ENCODE results near the gene MMP8. TPM values are rescaled to one million over a fixed set of nuclear protein-coding genes. Genes with fewer than 3 reads are reported as not detected.

Gene MMP8
- total and polyA plus RNA-seq, 9 of the 15 experiments (the other 6 are each of a cell fraction or from before 2014, with no cell fraction given) = not detected

DNA sequence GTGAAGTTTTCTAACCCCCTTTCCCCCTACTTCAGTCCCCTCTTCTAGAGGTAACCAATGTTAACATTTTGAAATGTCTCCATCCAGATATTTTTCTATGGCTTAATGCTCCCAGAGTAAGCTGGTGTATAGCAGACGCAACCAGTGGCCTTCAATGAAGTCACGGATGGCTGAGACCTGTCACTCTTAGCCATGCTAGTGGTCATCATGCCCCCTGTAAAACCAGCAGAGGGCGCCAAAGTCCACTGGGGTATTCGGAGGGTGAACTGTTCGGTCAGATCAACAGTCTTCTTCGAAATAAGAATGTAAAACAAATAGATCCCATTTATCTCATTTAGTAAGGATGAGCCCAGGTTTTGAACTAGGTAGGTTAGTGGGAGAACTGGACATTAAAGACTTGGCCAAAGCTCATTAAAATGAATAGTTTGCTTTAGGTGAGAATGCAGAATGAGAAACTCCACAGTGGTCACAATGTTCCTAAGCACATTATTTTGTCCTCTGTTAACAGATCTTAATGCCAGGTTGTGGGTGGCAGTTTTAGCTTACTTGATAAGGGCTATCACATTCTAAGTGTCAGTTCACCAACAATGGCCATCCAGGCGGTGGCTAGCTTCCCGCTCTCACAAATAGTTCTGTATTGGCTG lies 8.6 kb upstream of the MMP8 start (continued):
- no peak for TF ChIP-seq ZNF174 (CRISPR knock-in tag; IDR thresholded peaks at IDR 0.05)
- TF ChIP-seq YBX1 (IDR thresholded peaks at IDR 0.05) = no peak
- no peak for TF ChIP-seq POLR2H (tag; IDR thresholded peaks at IDR 0.05; ENCODE audit: low read depth)
- TF ChIP-seq NUFIP1 (IDR thresholded peaks at IDR 0.05; ENCODE audit: partially characterized antibody) = no peak
- 0 out of 2 replicates have a peak, but pooled peaks have one; percentile 16 for TF ChIP-seq ARID2 (IDR thresholded peaks at IDR 0.05)
- TF ChIP-seq SMAD2 (IDR thresholded peaks at IDR 0.05; ENCODE audit: low read depth, low read length) = no peak
- no peak for TF ChIP-seq SMARCC2 (IDR thresholded peaks at IDR 0.05; ENCODE audit: low read depth)
- no peak for TF ChIP-seq ZC3H11A (IDR thresholded peaks at IDR 0.05; ENCODE audit: low read depth, low read length)
- no peak for TF ChIP-seq CAMTA2 (CRISPR knock-in tag; conservative IDR thresholded peaks at IDR 0.05)
- TF ChIP-seq ZNF589 (CRISPR knock-in tag; IDR thresholded peaks at IDR 0.05; ENCODE audit: low read depth) = no peak
- no peak for TF ChIP-seq HMG20B (CRISPR knock-in tag; IDR thresholded peaks at IDR 0.05)
- no peak for TF ChIP-seq FOXA3 (CRISPR knock-in tag; conservative IDR thresholded peaks at IDR 0.05 in 1 of 2, IDR thresholded peaks at IDR 0.05 in 1 of 2)
- TF ChIP-seq CBFA2T2 (conservative IDR thresholded peaks at IDR 0.05) = no peak
- TF ChIP-seq MEIS2 (IDR thresholded peaks at IDR 0.05; ENCODE audit: partially characterized antibody) = peak; percentile 71
- no peak for TF ChIP-seq JUN (IDR thresholded peaks at IDR 0.05; ENCODE audit: borderline replicate concordance, low read depth, low read length)
- no peak for TF ChIP-seq JUN (CRISPR knock-in tag; IDR thresholded peaks at IDR 0.05; ENCODE audit: borderline replicate concordance)
- no peak for TF ChIP-seq BHLHE40 (IDR thresholded peaks at IDR 0.05; ENCODE audit: low read length)
- no peak for TF ChIP-seq KHSRP (IDR thresholded peaks at IDR 0.05)
- TF ChIP-seq ZNF778 (CRISPR knock-in tag; IDR thresholded peaks at IDR 0.05) = no peak
- no peak for TF ChIP-seq MCM7 (IDR thresholded peaks at IDR 0.05)
- TF ChIP-seq EP400 (IDR thresholded peaks at IDR 0.05) = no peak
- no peak for TF ChIP-seq CBX1 (IDR thresholded peaks at IDR 0.05; ENCODE audit: low read depth)
- TF ChIP-seq SMC3 (conservative IDR thresholded peaks at IDR 0.05; ENCODE audit: insufficient read depth, low read depth, low read length) = peak; percentile 74
- 0 out of 2 replicates have a peak, but pooled peaks have one; percentile 40 for TF ChIP-seq ZNF324 (CRISPR knock-in tag; IDR thresholded peaks at IDR 0.05)
- no peak for TF ChIP-seq PCBP1 (IDR thresholded peaks at IDR 0.05; ENCODE audit: low read depth, low read length, poor library complexity, severe bottlenecking)
- TF ChIP-seq, protein P1, sequence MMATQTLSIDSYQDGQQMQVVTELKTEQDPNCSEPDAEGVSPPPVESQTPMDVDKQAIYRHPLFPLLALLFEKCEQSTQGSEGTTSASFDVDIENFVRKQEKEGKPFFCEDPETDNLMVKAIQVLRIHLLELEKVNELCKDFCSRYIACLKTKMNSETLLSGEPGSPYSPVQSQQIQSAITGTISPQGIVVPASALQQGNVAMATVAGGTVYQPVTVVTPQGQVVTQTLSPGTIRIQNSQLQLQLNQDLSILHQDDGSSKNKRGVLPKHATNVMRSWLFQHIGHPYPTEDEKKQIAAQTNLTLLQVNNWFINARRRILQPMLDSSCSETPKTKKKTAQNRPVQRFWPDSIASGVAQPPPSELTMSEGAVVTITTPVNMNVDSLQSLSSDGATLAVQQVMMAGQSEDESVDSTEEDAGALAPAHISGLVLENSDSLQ (IDR thresholded peaks at IDR 0.05) = peak; percentile 89
- no peak for TF ChIP-seq SUPT5H (IDR thresholded peaks at IDR 0.05)
- TF ChIP-seq EP300 (IDR thresholded peaks at IDR 0.05; ENCODE audit: low read length) = no peak
- no peak for TF ChIP-seq ZNF165 (CRISPR knock-in tag; IDR thresholded peaks at IDR 0.05; ENCODE audit: borderline replicate concordance)
- TF ChIP-seq ZNF232 (CRISPR knock-in tag; IDR thresholded peaks at IDR 0.05) = no peak
- no peak for TF ChIP-seq CBX2 (IDR thresholded peaks at IDR 0.05; ENCODE audit: insufficient read depth, low read length, poor library complexity, severe bottlenecking)
- no peak for TF ChIP-seq ZNF584 (CRISPR knock-in tag; IDR thresholded peaks at IDR 0.05; ENCODE audit: low read depth)
- no peak for TF ChIP-seq MYBL2 (IDR thresholded peaks at IDR 0.05; ENCODE audit: low read depth)
- TF ChIP-seq MYBL2 (CRISPR knock-in tag; IDR thresholded peaks at IDR 0.05; ENCODE audit: borderline replicate concordance) = no peak

Measured in K562 (cell line).